NCI-H2227 (cell line): Measurements from ENCODE around the gene CTNNB1.

ENCODE experiments used
- DNase-seq: peaks from one replicate; lab custom pipeline; 2025; ENCODE audit not compliant: unreplicated experiment; lab: John Stamatoyannopoulos, UW

The CTNNB1 gene

GRCh38 chr3:41198950-41199865 lies at the start of gene CTNNB1:
CTNNB1 (plus strand) TSS chr3:41199505; CDS start chr3:41224069, 24,564 bp downstream.
- DNase-seq, result peak; percentile 94

GRCh38 chr3:41155834-41156233 lies 43.5 kb upstream of the CTNNB1 start:
- DNase-seq, result no peak

GRCh38 chr3:41158947-41159346 lies 40.4 kb upstream of the CTNNB1 start:
- DNase-seq, result no peak

GRCh38 chr3:41159588-41160189 lies 39.6 kb upstream of the CTNNB1 start:
- DNase-seq, result no peak

- no peak for DNase-seq
Observed at GRCh38 chr3:41162541-41162940, 36.8 kb upstream of the CTNNB1 start.

- DNase-seq, result no peak
Observed at GRCh38 chr3:41163006-41163405, 36.3 kb upstream of the CTNNB1 start.

GRCh38 chr3:41163421-41163820 lies 35.9 kb upstream of the CTNNB1 start:
- no peak for DNase-seq

- no peak for DNase-seq
Observed at GRCh38 chr3:41164777-41165176, 34.5 kb upstream of the CTNNB1 start.

- DNase-seq, result no peak
Observed at GRCh38 chr3:41167722-41168497, 31.4 kb upstream of the CTNNB1 start.

- DNase-seq, result no peak
Observed at GRCh38 chr3:41169023-41169422, 30.3 kb upstream of the CTNNB1 start.

- DNase-seq, result no peak
Observed at GRCh38 chr3:41173926-41174885, 25.1 kb upstream of the CTNNB1 start.

- DNase-seq, result no peak
Observed at GRCh38 chr3:41175365-41175764, 23.9 kb upstream of the CTNNB1 start.

- DNase-seq, result no peak
Observed at GRCh38 chr3:41176596-41176995, 22.7 kb upstream of the CTNNB1 start.

- no peak for DNase-seq
Observed at GRCh38 chr3:41178576-41178975, 20.7 kb upstream of the CTNNB1 start.

GRCh38 chr3:41180396-41180795 lies 18.9 kb upstream of the CTNNB1 start:
- no peak for DNase-seq

GRCh38 chr3:41182504-41183059 lies 16.7 kb upstream of the CTNNB1 start:
- DNase-seq, result no peak

GRCh38 chr3:41184394-41184793 lies 14.9 kb upstream of the CTNNB1 start:
- DNase-seq, result no peak

GRCh38 chr3:41186297-41186696 lies 13.0 kb upstream of the CTNNB1 start:
- DNase-seq, result no peak

GRCh38 chr3:41188306-41188705 lies 11.0 kb upstream of the CTNNB1 start:
- DNase-seq, result no peak
